ENCODE measurements around the gene ZNF688. TPM values are rescaled to one million over a fixed set of nuclear protein-coding genes. Genes with fewer than 3 reads are reported as not detected.

ZNF688 gene
- total and polyA plus RNA-seq, 2 experiments from 2014 or later: 4.0 to 4.4 TPM

- TF ChIP-seq EZH2 (IDR thresholded peaks at IDR 0.05; ENCODE audit: low read depth, unreplicated experiment) (no peak), ZNF114 (CRISPR knock-in tag; IDR thresholded peaks at IDR 0.05) (no peak), NANOG (IDR thresholded peaks at IDR 0.05; ENCODE audit: borderline replicate concordance) (no peak), ZNF331 (CRISPR knock-in tag; IDR thresholded peaks at IDR 0.05; ENCODE audit: low read depth) (no peak), POLR2AphosphoS5 (IDR thresholded peaks at IDR 0.05; ENCODE audit: low read depth) (no peak), REST (IDR thresholded peaks at IDR 0.05; ENCODE audit: unreplicated experiment) (no peak), CTCF (conservative IDR thresholded peaks at IDR 0.05; ENCODE audit: low read depth in 2 of 2) (no peak), EZH2phosphoT487 (IDR thresholded peaks at IDR 0.05; ENCODE audit: unreplicated experiment) (no peak), CREB1 (CRISPR knock-in tag; IDR thresholded peaks at IDR 0.05; ENCODE audit: low read depth) (no peak), ETS1 (IDR thresholded peaks at IDR 0.05) (no peak), JUNB (IDR thresholded peaks at IDR 0.05; ENCODE audit: unreplicated experiment) (no peak), STAT1 (IDR thresholded peaks at IDR 0.05; ENCODE audit: unreplicated experiment) (no peak), ZNF462 (CRISPR knock-in tag; IDR thresholded peaks at IDR 0.05) (no peak)
- H3K79me2 ChIP-seq (replicated peaks; ENCODE audit: insufficient read depth): no peaks in the 10 kb centered on the region
- no peak for DNase-seq (ENCODE audit: low spot score)
- H3F3A ChIP-seq (replicated peaks; ENCODE audit: low read depth): 0 out of 2 replicates have a peak, but pooled peaks cover 4% of the 10 kb centered on the region
- peaks cover 3% of the 10 kb centered on the region; the same call in 2 of the 3 replicates for H3K9me3 Mint-ChIP-seq
- H3K4me1 Mint-ChIP-seq: peaks cover 17% of the 10 kb centered on the region
- peak overlapping the region; percentile 13; the same call in 1 of the 3 replicates for H3K4me3 Mint-ChIP-seq
- H3K4me3 ChIP-seq: 0 out of 2 replicates have a peak overlapping the region, but pooled peaks have one; percentile 18
- H4K20me1 ChIP-seq (replicated peaks; ENCODE audit: insufficient read depth): no peaks in the 10 kb centered on the region
- H2AFZ ChIP-seq: no peak overlapping the region
- H3K4me1 ChIP-seq (ENCODE audit: insufficient read depth): peaks cover 16% of the 10 kb centered on the region
- no peak overlapping the region for H3K27ac ChIP-seq (ENCODE audit: low read depth)
- H3K9me2 ChIP-seq (ENCODE audit: insufficient read depth): no peaks in the 10 kb centered on the region
- peaks cover 8% of the 10 kb centered on the region for H3K36me3 Mint-ChIP-seq (ENCODE audit: low read depth)
- ATAC-seq: peak; percentile 19; the same call in 1 of the 3 replicates
- no peaks in the 10 kb centered on the region for H3K27me3 ChIP-seq (ENCODE audit: insufficient read depth)
- no peak overlapping the region for H3K27ac Mint-ChIP-seq
- no peaks in the 10 kb centered on the region for H3K36me3 ChIP-seq (ENCODE audit: insufficient read depth)
- H3K4me2 ChIP-seq: peak overlapping the region; percentile 68
- peaks cover 5% of the 10 kb centered on the region for H3K27me3 Mint-ChIP-seq (ENCODE audit: insufficient read depth, low read depth, poor library complexity)
Measured at GRCh38 chr16:30548416-30549253, 22.9 kb downstream of the ZNF688 start.

All from GM23338 (cell line).